GM21717 (cell line): ENCODE data around the gene TRAPPC4.
A peak's percentile ranks its signal among the peaks of the same experiment; 100 is the strongest.
"Not testable (repeated sequence)": the region's sequence is repeated elsewhere in the genome, so short reads cannot be mapped to it uniquely, and the experiment has no call there.

Source experiments
- ATAC-seq: cut with Tn5 transposase; IDR thresholded peaks from one replicate; pipeline ENCODE4 v1.9.1; 2021; ENCODE audit warnings: mild to moderate bottlenecking, moderate library complexity; ENCODE audit not compliant: unreplicated experiment

The TRAPPC4 gene

DNA sequence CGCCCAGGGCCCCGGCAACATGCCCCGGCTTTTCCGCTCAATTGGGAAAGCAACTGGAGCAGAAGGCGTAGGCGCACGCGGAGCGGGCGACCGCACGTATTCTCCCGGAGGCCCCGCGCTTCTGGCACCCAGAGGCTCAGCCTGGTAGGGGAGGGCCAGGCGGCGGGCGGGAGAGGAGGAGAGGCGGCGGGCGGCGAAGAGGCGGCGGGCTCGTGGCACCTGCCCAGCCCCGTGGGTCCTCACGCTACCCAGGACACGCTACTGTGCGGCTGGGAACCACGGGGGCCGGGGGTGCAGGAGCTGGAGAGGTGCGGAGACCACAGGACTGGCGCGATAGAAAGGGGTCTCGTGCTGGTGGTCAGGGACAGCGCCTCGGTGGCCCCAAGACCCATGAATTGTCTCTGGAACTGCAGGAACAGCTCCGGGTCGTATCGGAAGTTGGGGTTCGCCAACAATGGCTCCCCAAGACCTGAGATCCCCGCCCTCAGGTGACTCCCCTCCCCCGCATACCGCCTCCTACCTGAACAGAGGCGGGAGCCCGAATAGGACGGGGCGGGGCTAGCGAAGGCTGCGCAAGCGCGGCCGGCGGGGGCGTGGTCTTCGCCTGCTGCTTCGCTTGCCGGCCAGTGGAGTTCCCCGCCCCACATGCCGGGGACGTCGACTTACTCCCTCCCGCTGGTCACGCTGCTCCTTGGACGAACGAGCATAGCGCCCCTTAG is 11.9 kb downstream of the TRAPPC4 start, which contains the start of gene SLC37A4:
TSS of gene SLC37A4 (minus strand) at position 549 of the 719 bp plus-strand sequence.
- peak; percentile 84 for ATAC-seq

DNA sequence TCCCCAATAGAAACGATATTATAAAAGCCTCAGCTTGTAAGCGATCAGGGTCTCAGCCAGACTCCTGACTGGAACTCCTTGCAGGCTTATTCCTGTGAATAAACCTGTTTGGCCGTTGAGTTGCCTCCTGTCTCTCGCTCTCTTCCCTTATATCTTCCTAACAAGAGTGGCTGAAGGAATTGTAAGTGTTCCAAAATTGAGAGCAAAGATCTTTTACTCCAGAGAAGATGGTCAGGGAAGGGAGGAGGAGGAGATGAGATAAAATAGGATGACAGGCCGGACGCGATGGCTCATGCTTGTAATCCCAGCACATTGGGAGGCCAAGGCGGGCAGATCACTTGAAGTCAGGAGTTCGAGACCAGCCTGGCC is 13.3 kb downstream of the TRAPPC4 start:
- ATAC-seq = no peak

DNA sequence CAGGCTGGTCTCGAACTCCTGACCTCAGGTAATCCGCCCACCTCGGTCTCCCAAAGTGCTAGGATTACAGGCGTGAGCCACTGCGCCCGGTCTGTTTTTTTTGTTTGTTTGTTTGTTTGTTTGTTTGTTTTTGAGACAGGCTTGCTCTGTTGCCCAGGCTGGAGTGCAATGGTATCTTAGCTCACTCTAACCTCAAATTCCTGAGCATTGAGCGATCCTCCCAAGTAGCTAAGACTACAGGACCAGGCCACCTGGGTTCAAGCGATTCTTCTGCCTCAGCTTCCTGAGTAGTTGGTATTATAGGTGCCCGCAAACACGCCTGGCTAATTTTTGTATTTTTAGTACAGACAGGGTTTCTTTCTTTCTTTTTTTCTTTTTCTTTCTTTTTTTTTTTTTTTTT is 14.9 kb downstream of the TRAPPC4 start:
- not testable (repeated sequence) for ATAC-seq

DNA sequence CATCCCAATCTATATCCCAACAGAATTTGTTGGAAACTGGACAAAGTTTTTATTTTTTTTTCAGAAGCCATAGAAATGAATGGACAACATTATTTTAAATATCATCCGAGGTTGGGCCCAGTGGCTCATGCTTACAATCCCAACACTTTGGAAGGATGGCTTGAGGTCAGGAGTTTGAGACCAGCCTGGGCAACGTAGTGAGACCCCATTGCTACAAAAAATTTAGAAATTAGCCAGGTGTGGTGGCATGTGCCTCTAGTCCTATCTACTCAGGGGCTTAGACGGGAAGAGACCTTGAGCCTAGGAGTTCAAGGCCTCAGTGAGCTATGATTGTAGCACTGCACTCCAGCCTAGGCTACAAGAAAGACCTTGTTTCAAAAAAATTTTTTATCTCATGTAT is 16.2 kb downstream of the TRAPPC4 start:
- ATAC-seq = no peak

DNA sequence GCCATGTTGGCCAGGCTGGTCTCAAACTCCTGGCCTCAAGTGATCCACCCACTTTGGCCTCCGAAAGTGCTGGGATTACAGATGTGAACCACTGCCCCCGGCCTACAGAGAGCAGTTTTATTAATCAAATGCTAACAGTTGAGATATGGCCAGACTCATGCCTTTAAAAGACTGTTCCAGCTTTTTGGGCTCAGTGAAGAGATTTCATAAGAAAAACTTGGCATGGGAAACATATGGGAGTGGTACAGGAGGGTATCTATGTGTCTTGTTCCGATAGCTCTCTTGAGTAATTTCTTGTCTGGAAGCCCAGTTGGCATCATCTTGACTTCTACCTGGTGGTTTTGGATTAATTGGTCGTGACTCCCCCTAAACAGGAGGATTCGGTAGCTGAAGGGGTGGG is 20.3 kb downstream of the TRAPPC4 start:
- no peak for ATAC-seq

DNA sequence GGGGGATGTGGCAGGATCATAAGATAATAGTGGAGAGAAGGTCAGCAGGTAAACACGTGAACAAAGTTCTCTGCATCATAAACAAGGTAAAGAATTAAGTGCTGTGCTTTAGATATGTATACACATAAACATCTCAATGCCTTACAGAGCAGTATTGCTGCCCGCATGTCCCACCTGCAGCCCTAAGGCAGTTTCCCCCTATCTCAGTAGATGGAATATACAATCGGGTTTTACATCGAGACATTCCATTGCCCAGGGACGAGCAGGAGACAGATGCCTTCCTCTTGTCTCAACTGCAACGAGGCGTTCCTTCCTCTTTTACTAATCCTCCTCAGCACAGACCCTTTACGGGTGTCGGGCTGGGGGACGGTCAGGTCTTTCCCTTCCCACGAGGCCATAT is 20.9 kb downstream of the TRAPPC4 start:
- not testable (repeated sequence) for ATAC-seq

DNA sequence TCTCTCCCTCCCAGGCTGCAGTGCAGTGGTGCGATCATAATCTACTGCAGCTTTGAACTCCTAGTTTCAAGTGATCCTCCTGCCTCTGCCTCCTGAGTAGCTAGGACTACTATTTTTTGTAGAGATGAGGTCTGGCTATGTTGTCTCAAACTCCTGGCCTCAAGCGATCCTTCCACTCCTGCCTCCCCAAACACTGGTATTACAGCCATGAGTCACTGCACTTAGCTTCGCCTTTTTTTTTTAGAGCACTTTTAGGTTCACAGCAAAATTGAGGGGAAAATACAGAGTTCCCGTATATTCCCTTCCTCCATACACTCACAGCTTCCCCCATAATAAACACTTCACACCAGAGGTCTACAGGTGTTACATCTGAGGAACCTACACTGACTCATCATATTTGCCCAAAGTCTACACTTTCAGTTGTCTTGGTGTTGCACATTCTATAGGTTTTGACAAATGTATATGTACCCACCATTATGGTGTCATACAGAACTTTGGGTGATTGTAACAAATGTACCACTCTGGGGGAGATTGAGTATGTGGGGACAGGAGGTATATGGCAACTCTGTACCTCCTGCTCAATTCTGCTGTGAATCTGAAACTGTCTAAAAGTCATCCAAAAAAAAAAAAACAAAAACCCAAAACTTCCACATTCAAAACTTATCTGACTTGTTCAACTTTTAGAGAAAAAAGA is 23.4 kb downstream of the TRAPPC4 start:
- no peak for ATAC-seq

DNA sequence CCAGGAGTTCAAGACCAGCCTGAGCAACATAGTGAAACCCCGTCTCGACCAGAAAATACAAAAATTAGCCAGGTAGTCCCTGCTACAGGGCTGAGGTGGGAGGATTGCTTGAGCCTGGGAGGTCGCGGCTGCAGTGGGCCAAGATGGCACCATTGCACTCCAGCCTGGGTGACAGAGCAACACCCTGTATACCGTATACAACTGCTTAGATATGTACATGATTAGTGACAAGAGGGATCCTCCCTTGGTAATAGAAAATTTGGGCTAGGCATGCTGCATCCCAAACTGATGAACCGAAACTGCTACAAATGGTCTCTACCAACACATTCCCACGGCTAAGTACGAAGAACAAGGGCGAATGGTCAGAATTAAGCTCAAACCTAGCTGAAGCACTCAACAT is 24.4 kb downstream of the TRAPPC4 start:
- ATAC-seq = no peak

DNA sequence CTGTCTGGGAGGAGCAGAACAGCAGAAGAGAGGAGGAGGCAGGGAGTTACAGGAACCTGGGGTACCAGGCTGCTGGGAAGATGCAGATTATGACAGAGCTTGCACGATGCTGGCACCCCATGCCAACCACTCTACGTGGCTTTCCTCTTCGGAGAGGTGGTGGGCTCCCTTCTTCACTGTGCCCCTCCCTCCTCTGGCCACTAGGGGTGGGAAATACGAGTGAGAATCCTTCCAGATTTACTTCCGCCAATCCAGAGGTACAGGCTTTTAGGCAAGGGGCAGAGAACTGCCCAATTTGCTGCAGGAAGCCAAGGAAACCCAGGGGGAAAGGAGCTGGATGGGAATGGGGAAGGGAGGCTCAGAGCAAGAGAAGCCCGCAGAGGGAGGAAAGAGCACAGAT is 26.1 kb downstream of the TRAPPC4 start:
- no peak for ATAC-seq

DNA sequence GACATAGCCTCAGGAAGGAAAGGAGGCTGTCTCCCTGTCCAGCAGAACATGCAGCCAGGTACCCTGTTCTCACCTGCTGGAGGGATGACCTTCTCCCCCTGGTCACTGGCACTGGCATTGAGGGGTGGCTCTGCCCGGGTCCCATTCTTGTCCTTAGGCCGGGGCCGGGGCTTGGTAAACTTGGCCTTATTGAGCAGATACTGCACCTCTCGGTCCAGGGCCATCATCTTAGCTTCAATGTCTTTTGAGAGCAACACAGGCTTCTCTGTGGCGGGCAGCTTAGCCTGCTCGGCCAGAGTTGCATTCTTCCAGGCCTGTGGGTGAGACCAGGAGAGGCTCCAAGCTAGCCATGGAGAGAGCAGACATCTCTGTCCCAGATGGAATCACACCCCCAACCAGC is 27.9 kb downstream of the TRAPPC4 start:
- no peak for ATAC-seq

DNA sequence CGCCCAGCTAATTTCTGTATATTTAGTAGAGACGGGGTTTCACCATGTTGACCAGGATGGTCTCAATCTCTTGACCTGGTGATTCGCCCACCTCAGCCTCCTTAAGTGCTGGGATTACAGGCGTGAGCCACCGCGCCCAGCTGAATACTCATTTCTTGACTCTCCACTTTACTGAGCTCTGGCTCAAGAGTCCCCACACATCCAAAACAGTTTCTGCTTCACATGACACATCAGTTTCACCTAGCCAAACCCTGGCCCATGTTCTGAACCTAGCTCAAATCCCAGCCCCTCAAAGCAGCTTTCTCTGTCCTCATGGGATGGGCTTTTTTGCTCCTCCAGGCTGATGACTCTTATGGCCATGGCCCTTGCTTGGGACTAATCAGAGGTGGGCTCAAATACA is 28.6 kb downstream of the TRAPPC4 start:
- ATAC-seq = no peak

DNA sequence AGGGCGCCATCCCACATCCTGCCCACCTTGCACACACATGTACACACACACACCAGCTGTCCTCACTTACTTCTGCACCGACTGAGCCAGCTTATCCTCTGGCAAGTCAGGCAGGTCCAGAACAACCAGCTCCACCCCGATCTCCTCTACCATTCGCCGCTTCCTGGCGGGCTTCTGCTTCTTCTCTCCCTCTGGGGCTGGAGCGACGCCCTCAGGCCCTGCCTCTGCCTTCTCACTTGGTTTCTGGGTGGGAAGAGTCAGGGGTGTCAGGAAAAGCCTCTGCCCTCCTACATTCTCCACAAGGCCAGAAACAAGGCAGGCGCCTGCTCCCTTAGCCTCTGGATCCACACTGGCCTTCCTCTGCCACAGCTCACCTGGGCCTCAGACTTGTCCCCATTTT is 30.1 kb downstream of the TRAPPC4 start:
- no peak for ATAC-seq

DNA sequence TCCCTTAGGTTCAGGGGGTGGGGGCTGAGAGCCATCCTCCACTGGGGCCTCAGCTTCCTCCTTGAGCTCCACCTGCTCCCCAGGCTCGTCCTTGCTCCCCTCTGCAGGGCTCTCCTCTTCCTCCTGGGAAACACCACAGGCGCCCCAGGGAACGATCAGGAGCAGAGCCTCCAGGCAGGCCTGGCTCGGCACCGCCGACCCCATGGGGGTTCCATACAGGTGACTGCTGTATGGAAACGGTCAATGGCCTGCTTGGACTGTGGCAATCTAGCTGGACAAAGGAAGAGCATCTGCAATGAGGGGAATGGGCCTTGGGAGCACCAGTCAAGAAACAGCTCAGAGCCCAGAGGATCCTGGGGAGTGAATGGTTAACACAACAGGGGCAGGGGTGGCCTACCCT is 30.5 kb downstream of the TRAPPC4 start:
- no peak for ATAC-seq

DNA sequence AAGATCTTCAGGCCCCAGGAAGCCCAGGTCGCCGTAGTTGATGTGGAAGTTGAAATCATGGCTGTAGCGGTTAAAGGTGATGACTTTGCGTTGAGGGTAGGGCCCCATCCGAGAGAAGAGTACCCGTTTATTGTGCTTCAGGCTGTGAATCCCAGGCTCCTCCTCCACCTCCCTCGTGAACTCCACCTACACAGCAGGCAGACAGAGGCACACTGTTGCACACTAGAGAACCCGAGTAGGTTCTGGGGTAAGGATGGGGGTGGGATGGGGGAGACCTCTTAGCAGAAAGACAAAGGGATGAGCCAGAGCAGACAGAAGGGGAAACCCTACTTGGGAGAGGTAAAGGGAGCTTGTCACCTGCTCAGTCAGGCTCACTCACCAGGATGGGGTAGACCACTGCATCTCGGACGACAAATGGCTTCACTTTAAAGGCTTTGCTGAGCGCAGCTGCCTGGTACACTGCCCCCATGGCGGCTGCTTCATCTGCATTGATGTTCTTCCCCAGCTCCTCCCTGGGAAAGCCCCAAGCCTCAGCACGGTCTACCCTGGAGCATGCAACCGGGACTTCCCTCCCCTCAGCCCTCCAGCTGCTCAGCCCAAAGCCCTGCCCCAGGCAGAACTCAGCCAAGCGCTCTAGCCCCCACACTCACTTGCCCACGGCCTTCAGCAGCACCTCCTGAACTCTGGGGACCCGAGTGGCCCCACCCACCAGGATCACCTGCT is 33.0 kb downstream of the TRAPPC4 start:
- peak; percentile 57 for ATAC-seq

DNA sequence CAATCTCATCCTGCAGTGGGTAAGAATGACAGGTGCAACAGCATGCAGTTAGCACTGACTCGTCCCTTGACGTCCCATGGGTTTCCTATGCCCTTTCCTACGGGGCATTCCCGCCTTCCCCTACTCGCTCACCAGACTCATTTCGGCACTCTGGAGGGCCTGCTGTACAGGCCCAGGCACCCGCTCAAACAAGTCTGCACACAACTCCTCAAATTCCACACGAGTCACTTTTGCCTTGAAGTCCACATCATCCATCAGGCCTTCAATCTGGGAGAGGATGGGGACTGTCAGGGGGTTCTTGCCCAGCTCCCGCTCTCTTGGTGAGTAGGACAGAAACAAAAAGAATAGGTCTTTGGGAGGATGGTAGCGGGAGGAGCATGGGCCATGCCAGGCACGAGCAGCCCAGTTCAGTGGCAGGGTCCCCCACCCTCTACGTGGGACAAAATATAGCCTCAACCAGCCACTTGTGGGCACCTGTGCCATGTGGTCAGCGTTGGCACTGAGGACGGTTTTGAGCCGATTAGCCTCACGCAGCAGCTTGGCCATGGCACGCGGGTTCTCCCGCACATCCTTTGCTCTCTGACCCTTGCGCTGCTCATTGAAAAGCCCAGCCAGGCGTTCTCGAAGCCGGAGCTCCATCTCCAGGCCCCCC is 33.7 kb downstream of the TRAPPC4 start:
- no peak for ATAC-seq

DNA sequence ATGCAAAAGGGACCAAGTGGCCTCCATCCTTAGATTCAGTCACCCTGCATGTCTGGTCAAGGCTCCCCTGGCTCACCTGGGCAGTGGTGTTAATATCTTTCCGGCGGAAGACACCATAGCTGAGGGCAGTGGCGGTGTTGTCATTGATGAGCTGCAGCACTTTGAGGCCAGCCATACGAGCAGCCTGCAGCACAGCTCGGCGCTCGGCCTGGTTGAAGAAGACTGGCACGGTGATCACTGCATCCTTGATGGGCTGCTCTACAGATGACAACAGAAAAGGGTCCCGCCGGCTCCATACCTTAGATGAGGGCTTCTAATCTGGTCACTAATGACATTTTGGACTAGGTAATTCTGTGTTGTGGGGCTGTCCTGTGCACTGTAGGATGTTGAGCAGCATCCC is 35.9 kb downstream of the TRAPPC4 start:
- ATAC-seq = no peak

DNA sequence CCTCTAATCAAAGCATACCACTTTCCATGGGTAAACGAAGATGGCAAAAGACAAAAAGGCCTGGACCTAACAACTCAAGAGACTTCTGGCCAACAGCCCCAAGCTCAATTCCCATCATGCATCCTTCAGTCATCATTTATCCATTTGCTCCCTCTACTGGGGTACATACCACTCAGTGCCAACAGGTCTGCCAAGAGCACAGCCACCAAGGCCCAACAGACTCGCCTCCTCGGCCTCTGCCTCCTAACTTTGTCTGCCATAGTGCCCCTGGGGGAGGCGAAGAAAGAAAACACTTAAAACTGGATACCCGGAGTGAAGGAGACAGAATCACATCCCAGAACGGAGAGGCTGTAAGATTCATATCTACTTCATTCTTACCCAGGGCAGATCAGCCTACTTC is 37.3 kb downstream of the TRAPPC4 start:
- ATAC-seq = no peak

DNA sequence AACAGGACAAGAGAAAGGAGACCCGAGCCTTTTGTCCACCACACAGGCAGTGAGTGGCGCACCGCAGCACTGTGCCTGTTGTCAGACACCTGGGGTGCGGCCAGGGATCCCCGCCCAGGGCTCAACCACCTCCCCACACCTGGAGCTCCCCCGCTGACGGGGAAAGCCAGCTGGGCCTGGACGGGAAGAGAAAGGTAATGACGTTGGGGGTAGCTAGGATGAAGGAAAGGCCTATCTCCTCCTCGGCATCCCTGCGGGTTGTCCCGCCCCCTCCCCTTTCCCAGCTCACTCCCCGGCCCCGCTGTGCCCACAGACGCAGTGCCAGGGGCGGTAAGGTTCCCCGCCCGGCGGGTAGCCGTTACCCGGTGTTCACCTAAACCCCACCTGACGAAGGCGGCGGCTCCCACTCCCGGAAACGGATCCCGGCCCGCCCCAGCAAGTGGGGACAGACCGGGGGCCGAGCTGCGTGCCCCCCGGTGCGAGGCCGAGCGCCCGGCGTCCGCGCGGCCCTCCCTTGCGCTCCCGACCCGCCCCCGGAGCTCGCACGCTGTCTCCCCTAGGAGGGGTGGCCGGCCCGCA is 37.9 kb downstream of the TRAPPC4 start:
- peak; percentile 15 for ATAC-seq

DNA sequence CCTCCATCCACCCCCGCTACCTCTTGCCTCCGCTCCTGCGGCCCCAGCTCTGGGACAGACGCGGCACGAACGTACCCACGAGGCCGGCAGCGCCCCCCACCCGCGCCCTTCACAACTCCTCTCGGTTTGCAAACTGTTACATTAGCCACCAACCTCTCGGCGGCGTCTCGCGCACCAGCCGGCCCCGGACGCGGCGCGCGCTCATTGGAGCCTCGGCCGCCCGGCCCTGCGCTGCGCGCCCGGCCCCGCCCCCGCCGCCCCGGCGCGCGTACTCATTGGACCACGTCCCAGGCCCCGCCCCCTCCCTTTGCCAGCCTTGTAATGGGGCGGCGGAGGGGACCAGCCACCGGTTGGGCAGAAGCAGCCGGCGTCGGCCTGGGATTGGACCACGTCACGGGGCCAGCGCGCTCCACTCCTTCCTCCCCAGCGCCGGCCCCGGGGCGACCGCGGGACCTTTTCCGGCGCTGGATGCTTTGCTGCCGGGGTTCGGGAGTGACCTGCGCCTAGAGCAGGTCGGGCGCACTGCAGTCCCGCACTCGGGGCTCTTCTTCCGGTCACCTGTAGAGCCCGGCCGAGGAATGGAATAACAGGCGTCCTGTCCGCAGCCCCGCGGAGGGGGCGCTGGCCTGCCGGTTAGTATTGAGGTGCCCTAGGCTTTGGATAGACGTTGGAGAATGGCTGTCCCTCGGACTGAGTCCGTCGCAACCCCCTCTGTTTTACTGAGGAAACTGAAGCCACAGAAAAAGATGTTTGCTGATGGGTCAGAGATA is 38.6 kb downstream of the TRAPPC4 start, which contains the start of gene HYOU1:
TSS of gene HYOU1 (minus strand) at position 206 of the 770 bp plus-strand sequence. CDS start 1,045 bp downstream, outside the sequence.
- ATAC-seq = peak; percentile 80

DNA sequence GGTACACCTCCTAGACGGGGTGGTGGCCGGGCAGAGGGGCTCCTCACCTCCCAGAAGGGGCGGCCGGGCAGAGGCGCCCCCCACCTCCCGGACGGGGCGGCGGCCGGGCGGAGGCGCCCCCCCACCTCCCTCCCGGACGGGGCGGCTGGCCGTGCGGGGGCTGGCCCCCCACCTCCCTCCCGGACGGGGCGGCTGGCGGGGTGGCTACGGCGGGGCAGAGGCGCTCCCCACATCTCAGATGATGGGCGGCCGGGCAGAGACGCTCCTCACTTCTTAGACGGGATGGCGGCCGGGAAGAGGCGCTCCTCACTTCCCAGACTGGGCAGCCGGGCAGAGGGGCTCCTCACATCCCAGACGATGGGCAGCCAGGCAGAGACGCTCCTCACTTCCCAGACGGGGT is 40.6 kb downstream of the TRAPPC4 start:
- ATAC-seq = not testable (repeated sequence)
